PC-3 (cell line): ENCODE data around the gene ARHGAP15. TPM values are rescaled to one million over a fixed set of nuclear protein-coding genes. Genes with fewer than 3 reads are reported as not detected.

Experiments used
- ATAC-seq: fragments of 200-7000 bp; cut with Tn5 transposase; 2 replicates; pipeline ENCODE4 v1.9.1; 2020; ENCODE audit warnings: mild to moderate bottlenecking, moderate library complexity
- BruUV-seq: library from RNA; stranded (reverse); fragments of 400-500 nt; replicated peaks from 2 replicates; lab custom pipeline; 2021; lab: Mats Ljungman, UMichigan
- CTCF ChIA-PET: fragments of 300-600 bp; sonication (Branson Sonifier 250); formaldehyde crosslinking; loops from one replicate; lab custom pipeline; 2022; ENCODE audit warnings: antibody characterized with exemption; lab: Charles Lee
- POLR2A ChIA-PET: fragments of 300-600 bp; sonication (Branson Sonifier 250); formaldehyde crosslinking; loops from one replicate; lab custom pipeline; 2022; ENCODE audit warnings: antibody characterized with exemption; ENCODE audit not compliant: unreplicated experiment; lab: Charles Lee
- DNase-seq: peaks from one replicate; pipeline ENCODE4 v3.0.0-alpha.2; 2015
- H2AFZ ChIP-seq: fragments of 300-600 bp; sonication (generic); 2 replicates; pipeline ENCODE4 v1.6.0; 2016; ENCODE audit warnings: antibody characterized with exemption, low read length
- H3F3A ChIP-seq: fragments of 300-600 bp; sonication (generic); one replicate; pipeline ENCODE4 v1.6.0; 2017; ENCODE audit warnings: antibody characterized with exemption, low read length, control low read depth, mild to moderate bottlenecking; ENCODE audit not compliant: unreplicated experiment
- H3K27ac ChIP-seq: fragments of 300-600 bp; sonication (generic); 2 replicates; pipeline ENCODE4 v1.5.1; 2016; ENCODE audit warnings: mild to moderate bottlenecking, low read length
- H3K27me3 ChIP-seq: fragments of 300-600 bp; sonication (generic); 2 replicates; pipeline ENCODE4 v1.6.1; 2016; ENCODE audit warnings: low read length, mixed read lengths
- H3K36me3 ChIP-seq: fragments of 300-600 bp; sonication (generic); 2 replicates; pipeline ENCODE4 v1.6.1; 2016; ENCODE audit warnings: low read depth, mixed run types, low read length, mixed read lengths
- H3K4me1 ChIP-seq: fragments of 300-600 bp; sonication (generic); 2 replicates; pipeline ENCODE4 v1.5.1; 2016; ENCODE audit warnings: low read length; ENCODE audit not compliant: insufficient read depth
- H3K4me2 ChIP-seq: fragments of 300-600 bp; sonication (generic); 2 replicates; pipeline ENCODE4 v1.6.0; 2016; ENCODE audit warnings: low read length
- H3K4me3 ChIP-seq: fragments of 300-600 bp; sonication (generic); 2 replicates; pipeline ENCODE4 v1.5.1; 2016; ENCODE audit warnings: mild to moderate bottlenecking, low read length, mixed read lengths
- H3K79me2 ChIP-seq: fragments of 300-600 bp; sonication (generic); 2 replicates; pipeline ENCODE4 v1.6.1; 2017; ENCODE audit warnings: low read length, mixed read lengths
- H3K9ac ChIP-seq: fragments of 300-600 bp; sonication (generic); 2 replicates; pipeline ENCODE4 v1.6.0; 2016; ENCODE audit warnings: mild to moderate bottlenecking, low read length
- H3K9me2 ChIP-seq: fragments of 300-600 bp; sonication (generic); replicated peaks from 2 replicates; pipeline ENCODE4 v1.6.1; 2016; ENCODE audit warnings: mixed run types, low read length, mixed read lengths
- H3K9me3 ChIP-seq: fragments of 300-600 bp; sonication (generic); 2 replicates; pipeline ENCODE4 v1.6.1; 2016; ENCODE audit warnings: low read length, mixed read lengths
- H4K20me1 ChIP-seq: fragments of 300-600 bp; sonication (generic); 2 replicates; pipeline ENCODE4 v1.6.1; 2016; ENCODE audit warnings: low read length, mixed read lengths
- CTCF ChIP-seq: fragments of 300-600 bp; sonication (generic); conservative IDR thresholded peaks from 2 replicates; pipeline ENCODE4 v1.5.1; 2017; ENCODE audit warnings: antibody characterized with exemption, low read depth, mild to moderate bottlenecking, low read length
- EZH2 ChIP-seq: fragments of 300-600 bp; sonication (generic); IDR thresholded peaks from one replicate; pipeline ENCODE4 v1.6.1; 2017; ENCODE audit warnings: antibody characterized with exemption, mild to moderate bottlenecking, low read length; ENCODE audit not compliant: unreplicated experiment
- EZH2phosphoT487 ChIP-seq: fragments of 300-600 bp; sonication (generic); IDR thresholded peaks from 2 replicates; pipeline ENCODE4 v1.6.1; 2018; ENCODE audit warnings: mild to moderate bottlenecking, antibody characterized with exemption, low read length, borderline replicate concordance
- intact Hi-C: fragments of 100-400 bp; cut with micrococcal nuclease; formaldehyde crosslinking; loops from 2 replicates; pipeline ENCODE4 v1.9.0; 2023
- total RNA-seq: library from RNA; depleted of rRNA; stranded (reverse); fragments of >200 nt; gene quantifications from 2 replicates; pipeline ENCODE4 v1.2.3, GENCODE V29; 2014

ARHGAP15 gene
- total RNA-seq, 1 experiment from 2014 or later, result not detected

GRCh38 chr2:143467011-143467410, 337.8 kb downstream of the ARHGAP15 start:
- H3K9ac ChIP-seq, result no peak overlapping the region
- no peak for ATAC-seq
- no peaks in the 10 kb centered on the region for H3K9me2 ChIP-seq
- no peaks in the 10 kb centered on the region for H3K79me2 ChIP-seq
- H2AFZ ChIP-seq, result no peak overlapping the region
- no peak overlapping the region for H3K4me2 ChIP-seq
- POLR2A ChIA-PET, result no interaction called here
- H3K27me3 ChIP-seq, result no peaks in the 10 kb centered on the region
- no peak overlapping the region for H3K27ac ChIP-seq
- CTCF ChIA-PET, result no interaction called here
- intact Hi-C loops, result no loop called here
- H3K4me1 ChIP-seq, result no peaks in the 10 kb centered on the region
- no peaks in the 10 kb centered on the region for H3K36me3 ChIP-seq
- no peaks in the 10 kb centered on the region for H3K9me3 ChIP-seq
- TF ChIP-seq EZH2phosphoT487, result no peak
- no peak for TF ChIP-seq CTCF
- no peak for TF ChIP-seq EZH2
- no peak for DNase-seq
- H4K20me1 ChIP-seq, result no peaks in the 10 kb centered on the region
- H3F3A ChIP-seq, result no peaks in the 10 kb centered on the region
- no peak overlapping the region for H3K4me3 ChIP-seq
- BruUV-seq, result no TSS peak

GRCh38 chr2:143468341-143468888, 339.2 kb downstream of the ARHGAP15 start:
- no peak for DNase-seq
- Histone ChIP-seq H3K79me2 (no peaks in the 10 kb centered on the region), H3K4me2 (no peak overlapping the region), H2AFZ (no peak overlapping the region), H3K9me3 (no peaks in the 10 kb centered on the region), H3K9me2 (no peaks in the 10 kb centered on the region), H3K27me3 (no peaks in the 10 kb centered on the region), H3K36me3 (no peaks in the 10 kb centered on the region), H3K4me3 (no peak overlapping the region), H3F3A (no peaks in the 10 kb centered on the region), H3K27ac (no peak overlapping the region), H3K9ac (no peak overlapping the region), H3K4me1 (peaks cover 10% of the 10 kb centered on the region), H4K20me1 (no peaks in the 10 kb centered on the region)
- CTCF ChIA-PET, result no interaction called here
- no TSS peak for BruUV-seq
- no peak for TF ChIP-seq EZH2
- no peak for TF ChIP-seq CTCF
- TF ChIP-seq EZH2phosphoT487, result no peak
- intact Hi-C loops, result no loop called here
- no peak for ATAC-seq
- POLR2A ChIA-PET, result no interaction called here

- DNase-seq (no peak), ATAC-seq (no peak)
- ChIA-PET POLR2A (no interaction called here), CTCF (no interaction called here)
- peaks cover 15% of the 10 kb centered on the region for H3K4me1 ChIP-seq
- H3K9me2 ChIP-seq, result no peaks in the 10 kb centered on the region
- no peaks in the 10 kb centered on the region for H3K9me3 ChIP-seq
- H4K20me1 ChIP-seq, result no peaks in the 10 kb centered on the region
- no peak overlapping the region for H3K4me2 ChIP-seq
- intact Hi-C loops, result no loop called here
- BruUV-seq, result no TSS peak
- H3K36me3 ChIP-seq, result no peaks in the 10 kb centered on the region
- H3K27ac ChIP-seq, result no peak overlapping the region
- TF ChIP-seq EZH2phosphoT487, result no peak
- no peak for TF ChIP-seq CTCF
- TF ChIP-seq EZH2, result no peak
- no peak overlapping the region for H3K9ac ChIP-seq
- H3K79me2 ChIP-seq, result no peaks in the 10 kb centered on the region
- H3K27me3 ChIP-seq, result no peaks in the 10 kb centered on the region
- H3K4me3 ChIP-seq, result no peak overlapping the region
- no peak overlapping the region for H2AFZ ChIP-seq
- no peaks in the 10 kb centered on the region for H3F3A ChIP-seq
Measured at GRCh38 chr2:143469323-143469722, 340.1 kb downstream of the ARHGAP15 start.
